Activated CD8-positive, alpha-beta T cell treated with anti-CD3 and anti-CD28 coated beads for 36 hours (primary cell): Measurements from ENCODE around the gene WDR64. TPM values are rescaled to one million over a fixed set of nuclear protein-coding genes. Genes with fewer than 3 reads are reported as not detected.
A peak's percentile ranks its signal among the peaks of the same experiment; 100 is the strongest.

ENCODE experiments used
- ATAC-seq: fragments of 200-7000 bp; cut with Tn5 transposase; one replicate; pipeline ENCODE4 v1.10.0; 2021; ENCODE audit warnings: mild to moderate bottlenecking, moderate library complexity
- CTCF ChIA-PET: fragments of 350-600 bp; sonication (Branson Sonifier 250); formaldehyde crosslinking; loops from one replicate; lab custom pipeline; 2021; ENCODE audit warnings: antibody characterized with exemption; lab: Charles Lee
- POLR2A ChIA-PET: fragments of 350-600 bp; sonication (Branson Sonifier 250); formaldehyde crosslinking; loops from one replicate; lab custom pipeline; 2021; ENCODE audit warnings: antibody characterized with exemption; lab: Charles Lee
- DNase-seq: peaks from one replicate; pipeline ENCODE4 v3.0.0-alpha.2; 2020
- H3K27ac Mint-ChIP-seq: one replicate; pipeline ENCODE4 v1.8.0; 2021; ENCODE audit warnings: mild to moderate bottlenecking, mixed read lengths
- H3K27me3 Mint-ChIP-seq: one replicate; pipeline ENCODE4 v1.8.0; 2021; ENCODE audit warnings: mixed read lengths
- H3K36me3 Mint-ChIP-seq: one replicate; pipeline ENCODE4 v1.8.0; 2021; ENCODE audit warnings: low read depth, mixed read lengths
- H3K4me1 Mint-ChIP-seq: one replicate; pipeline ENCODE4 v1.8.0; 2021; ENCODE audit warnings: low read depth, mixed read lengths
- H3K4me3 Mint-ChIP-seq: one replicate; pipeline ENCODE4 v1.8.0; 2021; ENCODE audit warnings: mild to moderate bottlenecking, moderate library complexity, mixed read lengths
- H3K9me3 Mint-ChIP-seq: one replicate; pipeline ENCODE4 v1.8.0; 2021; ENCODE audit warnings: mixed read lengths
- CTCF ChIP-seq: fragments of 200-600 bp; IDR thresholded peaks from one replicate; pipeline ENCODE4 v1.8.0; 2022; ENCODE audit warnings: antibody characterized with exemption, mild to moderate bottlenecking
- intact Hi-C: fragments of 100-400 bp; cut with micrococcal nuclease; formaldehyde crosslinking; loops from one replicate; pipeline ENCODE4 v1.10.0; 2022
- total RNA-seq, 2 experiments: library from RNA; stranded (reverse); gene quantifications; one replicate each; pipeline ENCODE4 v1.2.3, GENCODE V29; 2021

Gene WDR64
- total RNA-seq, 2 experiments from 2014 or later = not detected

GRCh38 chr1:241770115-241770514 lies 118.0 kb downstream of the WDR64 start:
- H3K36me3 Mint-ChIP-seq = no peaks in the 10 kb centered on the region
- peak; percentile 11 for DNase-seq
- ChIA-PET CTCF (no interaction called here), POLR2A (no interaction called here)
- TF ChIP-seq CTCF = no peak
- H3K9me3 Mint-ChIP-seq = no peaks in the 10 kb centered on the region
- H3K27ac Mint-ChIP-seq = no peak overlapping the region
- intact Hi-C loops = no loop called here
- no peak overlapping the region for H3K4me3 Mint-ChIP-seq
- no peaks in the 10 kb centered on the region for H3K27me3 Mint-ChIP-seq
- no peak for ATAC-seq
- peaks cover 11% of the 10 kb centered on the region for H3K4me1 Mint-ChIP-seq

- Mint-ChIP-seq H3K27me3 (no peaks in the 10 kb centered on the region), H3K27ac (no peak overlapping the region), H3K9me3 (no peaks in the 10 kb centered on the region), H3K4me1 (peaks cover 11% of the 10 kb centered on the region), H3K4me3 (no peak overlapping the region), H3K36me3 (no peaks in the 10 kb centered on the region)
- no peak for TF ChIP-seq CTCF
- DNase-seq = no peak
- intact Hi-C loops = no loop called here
- ChIA-PET CTCF (no interaction called here), POLR2A (no interaction called here)
- ATAC-seq = no peak
These were observed 119.0 kb downstream of the WDR64 start for GRCh38 chr1:241771117-241771516.

DNA sequence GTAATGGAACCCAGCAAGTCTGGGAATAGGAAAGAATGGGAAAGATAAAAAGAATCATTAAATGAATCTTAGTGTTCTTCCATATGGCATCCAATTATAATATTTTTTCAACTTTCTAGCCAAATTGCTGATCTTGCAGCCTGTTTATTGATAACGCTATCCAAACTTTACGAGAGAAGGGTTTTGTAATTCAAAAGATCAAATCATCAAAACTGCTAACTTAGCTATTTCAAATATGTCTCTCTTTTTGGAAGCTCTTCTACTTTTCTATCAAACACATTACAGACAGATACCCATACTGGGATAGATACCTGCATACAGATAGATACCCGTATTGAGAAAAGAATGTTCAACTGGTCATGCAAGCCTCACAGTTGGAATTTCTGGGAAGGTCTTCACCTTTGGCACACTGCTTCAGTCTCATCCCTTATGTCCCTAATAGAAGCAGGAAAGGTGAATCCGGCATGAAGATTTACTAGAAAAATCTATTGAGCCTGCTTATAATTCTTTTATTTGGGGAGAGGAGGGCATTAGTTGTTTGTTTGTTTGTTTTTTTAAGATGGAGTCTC lies 120.9 kb downstream of the WDR64 start:
- H3K4me1 Mint-ChIP-seq = peaks cover 11% of the 10 kb centered on the region
- CTCF ChIA-PET = interaction anchor here (1.0 to 1.4 kb wide), 2 partner anchors 10 to 163 kb away, joined by 3 read pairs; no protein-coding TSS in a partner anchor

GRCh38 chr1:241773991-241774390 lies 121.9 kb downstream of the WDR64 start:
- POLR2A ChIA-PET = no interaction called here
- Mint-ChIP-seq H3K36me3 (no peaks in the 10 kb centered on the region), H3K4me3 (no peak overlapping the region), H3K4me1 (peaks cover 11% of the 10 kb centered on the region), H3K27ac (no peak overlapping the region), H3K9me3 (no peaks in the 10 kb centered on the region), H3K27me3 (no peaks in the 10 kb centered on the region)
- CTCF ChIA-PET = interaction anchor here (1.4 kb wide), 1 partner anchor 9 kb away, joined by 3 read pairs; no protein-coding TSS in a partner anchor
- no peak for DNase-seq
- no peak for TF ChIP-seq CTCF
- ATAC-seq = no peak
- intact Hi-C loops = no loop called here

More for the DNA sequence above, 120.9 kb downstream of the WDR64 start:
- Mint-ChIP-seq H3K27me3 (no peaks in the 10 kb centered on the region), H3K4me3 (no peak overlapping the region), H3K9me3 (no peaks in the 10 kb centered on the region), H3K27ac (no peak overlapping the region), H3K36me3 (no peaks in the 10 kb centered on the region)
- DNase-seq = no peak
- POLR2A ChIA-PET = no interaction called here
- no peak for ATAC-seq
- intact Hi-C loops = no loop called here
- no peak for TF ChIP-seq CTCF

GRCh38 chr1:241775021-241775420 lies 122.9 kb downstream of the WDR64 start:
- DNase-seq = no peak
- CTCF ChIA-PET = no interaction called here
- no peak for TF ChIP-seq CTCF
- Mint-ChIP-seq H3K9me3 (no peaks in the 10 kb centered on the region), H3K27me3 (no peaks in the 10 kb centered on the region), H3K4me1 (peaks cover 5% of the 10 kb centered on the region), H3K27ac (no peak overlapping the region), H3K36me3 (no peaks in the 10 kb centered on the region), H3K4me3 (no peak overlapping the region)
- intact Hi-C loops = no loop called here
- no peak for ATAC-seq
- POLR2A ChIA-PET = interaction anchor here (0.6 kb wide), 1 partner anchor 123 kb away, joined by 3 read pairs; the partner anchor contains the start of gene WDR64
